ENCODE data around the gene TAF5L. TPM values are rescaled to one million over a fixed set of nuclear protein-coding genes. Genes with fewer than 3 reads are reported as not detected.

The TAF5L gene
- total and polyA plus RNA-seq, 2 of the 8 experiments (the other 6 are each of a cell fraction or from before 2014, with no cell fraction given) = 17.7 to 23.3 TPM

DNA sequence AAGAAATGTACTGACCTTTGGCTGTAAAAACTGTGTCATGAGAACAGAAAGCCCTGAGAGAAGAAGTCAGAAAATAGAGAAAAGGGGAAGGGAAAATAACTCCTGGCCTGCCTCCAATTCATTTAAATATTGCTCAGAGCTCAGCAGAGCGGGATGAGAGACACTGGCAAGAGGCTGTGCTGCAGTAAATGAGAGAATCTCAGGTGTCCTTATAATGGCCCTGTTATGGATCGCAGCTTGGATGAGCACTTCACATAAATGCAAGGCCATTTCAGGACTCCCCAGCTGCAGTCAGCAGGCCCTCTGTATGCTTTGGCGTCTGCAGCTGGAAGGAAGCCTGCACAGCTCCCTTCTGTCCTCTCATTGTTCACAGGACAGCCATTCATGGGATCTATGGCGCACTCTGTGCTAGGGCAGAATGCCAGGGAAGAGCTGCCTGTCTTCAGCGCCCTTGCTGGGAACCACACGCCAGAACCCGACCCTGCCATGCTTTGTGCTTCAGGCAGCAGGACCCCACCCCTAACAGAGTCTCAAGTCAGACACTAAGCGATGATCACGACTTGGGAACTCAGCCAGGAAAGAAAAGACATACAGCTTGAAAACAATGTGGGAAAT, 46.8 kb downstream of the TAF5L start (continued):
- TF ChIP-seq SAP30 (IDR thresholded peaks at IDR 0.05; ENCODE audit: insufficient read depth, insufficient replicate concordance, low read length) (no peak), TAF7 (optimal IDR thresholded peaks at IDR 0.05; ENCODE audit: borderline replicate concordance, low read depth, low read length) (no peak), SP4 (IDR thresholded peaks at IDR 0.05; ENCODE audit: low read length) (no peak), SIX5 (IDR thresholded peaks at IDR 0.05; ENCODE audit: low read depth, low read length) (no peak), EP300 (IDR thresholded peaks at IDR 0.05; ENCODE audit: borderline replicate concordance in 1 of 2, low read depth in 2 of 2, low read length in 2 of 2) (no peak)
